Neural cell (in vitro differentiated cells): ENCODE data around the gene BPIFB6. TPM values are rescaled to one million over a fixed set of nuclear protein-coding genes. Genes with fewer than 3 reads are reported as not detected.

Source experiments
- H2AFZ ChIP-seq: fragments of 200-600, 300-800 bp; sonication (generic), shearing (Covaris generic); 2 replicates; pipeline ENCODE4 v1.6.0; 2014; ENCODE audit warnings: low read depth, mild to moderate bottlenecking, antibody characterized with exemption, low read length, moderate library complexity
- H3F3A ChIP-seq: fragments of 200-600 bp; shearing (Covaris generic); 2 replicates; pipeline ENCODE4 v1.6.1; 2016; ENCODE audit warnings: mild to moderate bottlenecking, moderate library complexity, mixed read lengths, antibody characterized with exemption, low read length; ENCODE audit not compliant: insufficient read depth, poor library complexity, severe bottlenecking
- H3K27ac ChIP-seq: fragments of 200-600, 300-800 bp; sonication (generic), shearing (Covaris generic); 2 replicates; pipeline ENCODE4 v1.5.1; 2014; ENCODE audit warnings: mild to moderate bottlenecking, low read length, moderate library complexity
- H3K27me3 ChIP-seq: fragments of 300-800, 200-600 bp; sonication (generic), shearing (Covaris generic); 2 replicates; pipeline ENCODE4 v1.6.0; 2014; ENCODE audit warnings: mild to moderate bottlenecking, low read depth, low read length, moderate library complexity; ENCODE audit not compliant: insufficient read depth
- H3K36me3 ChIP-seq: fragments of 300-800, 200-600 bp; sonication (generic), shearing (Covaris generic); 2 replicates; pipeline ENCODE4 v1.5.1; 2014; ENCODE audit warnings: mild to moderate bottlenecking, antibody characterized with exemption, low read length, moderate library complexity; ENCODE audit not compliant: insufficient read depth
- H3K4me2 ChIP-seq: fragments of 300-800, 200-600 bp; sonication (generic), shearing (Covaris generic); 2 replicates; pipeline ENCODE4 v1.6.0; 2014; ENCODE audit warnings: mild to moderate bottlenecking, low read length
- H3K4me3 ChIP-seq: fragments of 300-800, 200-600 bp; sonication (generic), shearing (Covaris generic); 2 replicates; pipeline ENCODE4 v1.5.1; 2014; ENCODE audit warnings: mild to moderate bottlenecking, low read length, moderate library complexity
- H3K79me2 ChIP-seq: fragments of 200-600 bp; shearing (Covaris generic); replicated peaks from 2 replicates; pipeline ENCODE4 v1.6.0; 2014; ENCODE audit warnings: mild to moderate bottlenecking, low read length, moderate library complexity; ENCODE audit not compliant: insufficient read depth
- H3K9ac ChIP-seq: fragments of 300-800, 200-600 bp; sonication (generic), shearing (Covaris generic); 2 replicates; pipeline ENCODE4 v1.6.1; 2016; ENCODE audit warnings: mild to moderate bottlenecking, low read length, mixed read lengths
- H3K9me2 ChIP-seq: fragments of 200-600 bp; shearing (Covaris generic); 2 replicates; pipeline ENCODE4 v1.6.1; 2016; ENCODE audit warnings: mild to moderate bottlenecking, low read length, mixed read lengths; ENCODE audit not compliant: insufficient read depth
- H3K9me3 ChIP-seq: fragments of 200-600, 300-800 bp; sonication (generic), shearing (Covaris generic); 2 replicates; pipeline ENCODE4 v1.6.1; 2016; ENCODE audit warnings: mild to moderate bottlenecking, mixed run types, low read length, moderate library complexity, mixed read lengths
- H4K20me1 ChIP-seq: fragments of 200-600 bp; shearing (Covaris generic); 2 replicates; pipeline ENCODE4 v1.6.1; 2016; ENCODE audit warnings: mild to moderate bottlenecking, mixed run types; ENCODE audit not compliant: insufficient read depth
- CTCF ChIP-seq: fragments of 450-650 bp; IDR thresholded peaks from 2 replicates; pipeline ENCODE4 v1.5.1; 2014; ENCODE audit warnings: antibody characterized with exemption, mild to moderate bottlenecking, moderate library complexity; ENCODE audit not compliant: poor library complexity, severe bottlenecking
- EP300 ChIP-seq: fragments of 450-650 bp; conservative IDR thresholded peaks from 2 replicates; pipeline ENCODE4 v1.6.1; 2014; ENCODE audit warnings: antibody characterized with exemption, mild to moderate bottlenecking, moderate library complexity; ENCODE audit not compliant: poor library complexity, severe bottlenecking
- EZH2 ChIP-seq: fragments of 200-600, 300-800 bp; shearing (Covaris generic), sonication (generic); IDR thresholded peaks from 2 replicates; pipeline ENCODE4 v1.6.1; 2014; ENCODE audit warnings: antibody characterized with exemption, low read length, borderline replicate concordance, mild to moderate bottlenecking; ENCODE audit not compliant: insufficient read depth, poor library complexity, severe bottlenecking
- MXI1 ChIP-seq: fragments of 450-650 bp; conservative IDR thresholded peaks from 2 replicates; pipeline ENCODE4 v1.6.1; 2014; ENCODE audit warnings: antibody characterized with exemption, mild to moderate bottlenecking; ENCODE audit not compliant: poor library complexity, severe bottlenecking
- POLR2AphosphoS5 ChIP-seq: IDR thresholded peaks from 2 replicates; pipeline ENCODE4 v1.6.1; 2012
- RAD21 ChIP-seq: fragments of 450-650 bp; conservative IDR thresholded peaks from 2 replicates; pipeline ENCODE4 v1.6.1; 2014; ENCODE audit warnings: antibody characterized with exemption, mild to moderate bottlenecking, moderate library complexity
- SMC3 ChIP-seq: fragments of 450-650 bp; conservative IDR thresholded peaks from 2 replicates; pipeline ENCODE4 v1.6.1; 2014; ENCODE audit warnings: antibody characterized with exemption, mild to moderate bottlenecking, moderate library complexity; ENCODE audit not compliant: poor library complexity
- TAF1 ChIP-seq: IDR thresholded peaks from 2 replicates; pipeline ENCODE4 v1.6.1; 2012; ENCODE audit warnings: low read depth
- polyA plus RNA-seq: library from polyadenylated mRNA; depleted of rRNA; stranded (reverse); fragments of >200 nt; gene quantifications from 2 replicates; pipeline ENCODE4 v1.2.3, GENCODE V29; 2014
- TF ChIP-seq, protein P1 (sequence below): IDR thresholded peaks from 2 replicates; pipeline ENCODE4 v1.6.1; 2012; ENCODE audit warnings: borderline replicate concordance

Gene BPIFB6
- polyA plus RNA-seq, 1 donor from 2014 or later, result not detected

- Histone ChIP-seq H3K36me3 (no peaks in the 10 kb centered on the region), H4K20me1 (no peaks in the 10 kb centered on the region), H3K9me2 (no peaks in the 10 kb centered on the region), H2AFZ (no peak overlapping the region), H3K27ac (no peak overlapping the region), H3K4me2 (no peak overlapping the region), H3F3A (no peaks in the 10 kb centered on the region), H3K79me2 (no peaks in the 10 kb centered on the region), H3K4me3 (no peak overlapping the region), H3K27me3 (no peaks in the 10 kb centered on the region), H3K9me3 (no peaks in the 10 kb centered on the region), H3K9ac (no peak overlapping the region)
- TF ChIP-seq POLR2AphosphoS5, result no peak
- no peak for TF ChIP-seq CTCF
- TF ChIP-seq EZH2, result no peak
- no peak for TF ChIP-seq RAD21
- TF ChIP-seq, protein P1, sequence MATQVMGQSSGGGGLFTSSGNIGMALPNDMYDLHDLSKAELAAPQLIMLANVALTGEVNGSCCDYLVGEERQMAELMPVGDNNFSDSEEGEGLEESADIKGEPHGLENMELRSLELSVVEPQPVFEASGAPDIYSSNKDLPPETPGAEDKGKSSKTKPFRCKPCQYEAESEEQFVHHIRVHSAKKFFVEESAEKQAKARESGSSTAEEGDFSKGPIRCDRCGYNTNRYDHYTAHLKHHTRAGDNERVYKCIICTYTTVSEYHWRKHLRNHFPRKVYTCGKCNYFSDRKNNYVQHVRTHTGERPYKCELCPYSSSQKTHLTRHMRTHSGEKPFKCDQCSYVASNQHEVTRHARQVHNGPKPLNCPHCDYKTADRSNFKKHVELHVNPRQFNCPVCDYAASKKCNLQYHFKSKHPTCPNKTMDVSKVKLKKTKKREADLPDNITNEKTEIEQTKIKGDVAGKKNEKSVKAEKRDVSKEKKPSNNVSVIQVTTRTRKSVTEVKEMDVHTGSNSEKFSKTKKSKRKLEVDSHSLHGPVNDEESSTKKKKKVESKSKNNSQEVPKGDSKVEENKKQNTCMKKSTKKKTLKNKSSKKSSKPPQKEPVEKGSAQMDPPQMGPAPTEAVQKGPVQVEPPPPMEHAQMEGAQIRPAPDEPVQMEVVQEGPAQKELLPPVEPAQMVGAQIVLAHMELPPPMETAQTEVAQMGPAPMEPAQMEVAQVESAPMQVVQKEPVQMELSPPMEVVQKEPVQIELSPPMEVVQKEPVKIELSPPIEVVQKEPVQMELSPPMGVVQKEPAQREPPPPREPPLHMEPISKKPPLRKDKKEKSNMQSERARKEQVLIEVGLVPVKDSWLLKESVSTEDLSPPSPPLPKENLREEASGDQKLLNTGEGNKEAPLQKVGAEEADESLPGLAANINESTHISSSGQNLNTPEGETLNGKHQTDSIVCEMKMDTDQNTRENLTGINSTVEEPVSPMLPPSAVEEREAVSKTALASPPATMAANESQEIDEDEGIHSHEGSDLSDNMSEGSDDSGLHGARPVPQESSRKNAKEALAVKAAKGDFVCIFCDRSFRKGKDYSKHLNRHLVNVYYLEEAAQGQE, result no peak
- no peak for TF ChIP-seq SMC3
- no peak for TF ChIP-seq MXI1
- no peak for TF ChIP-seq EP300
- no peak for TF ChIP-seq TAF1
These were observed 33.3 kb downstream of the BPIFB6 start for GRCh38 chr20:33064572-33065287.

DNA sequence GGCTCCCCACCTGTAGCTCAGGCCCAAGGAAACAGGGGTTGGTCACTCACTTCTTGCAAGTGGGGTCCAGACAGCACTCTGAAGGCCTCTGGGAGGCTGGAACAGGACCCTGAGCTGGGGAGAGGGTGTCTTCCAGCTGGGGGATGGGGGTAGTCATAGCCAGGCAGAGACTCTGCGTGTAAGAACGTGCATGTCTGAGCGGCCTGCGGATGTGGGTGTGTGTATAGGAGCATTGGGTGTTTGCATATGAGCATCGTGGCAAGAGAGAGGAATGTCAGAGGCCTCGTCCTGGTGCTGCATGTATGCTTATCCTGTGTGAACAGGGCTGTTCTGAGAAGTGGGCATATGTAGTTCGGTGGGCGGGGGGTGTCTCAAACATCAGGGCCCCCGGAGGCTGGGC, 34.3 kb downstream of the BPIFB6 start:
- H3F3A ChIP-seq, result no peaks in the 10 kb centered on the region
- no peak overlapping the region for H3K4me3 ChIP-seq
- no peaks in the 10 kb centered on the region for H3K79me2 ChIP-seq
- H2AFZ ChIP-seq, result no peak overlapping the region
- no peak overlapping the region for H3K9ac ChIP-seq
- H4K20me1 ChIP-seq, result no peaks in the 10 kb centered on the region
- TF ChIP-seq POLR2AphosphoS5, result no peak
- no peak for TF ChIP-seq CTCF
- no peak for TF ChIP-seq TAF1
- no peak for TF ChIP-seq SMC3
- TF ChIP-seq, protein P1, result no peak
- TF ChIP-seq EP300, result no peak
- no peak for TF ChIP-seq RAD21
- no peak for TF ChIP-seq MXI1
- no peaks in the 10 kb centered on the region for H3K27me3 ChIP-seq
- H3K36me3 ChIP-seq, result no peaks in the 10 kb centered on the region
- no peaks in the 10 kb centered on the region for H3K9me3 ChIP-seq
- H3K27ac ChIP-seq, result no peak overlapping the region
- no peaks in the 10 kb centered on the region for H3K9me2 ChIP-seq
- no peak overlapping the region for H3K4me2 ChIP-seq
